ELF-1 (cell line): ENCODE data around the gene KLF11.

Source experiments
- DNase-seq: peaks from one replicate; pipeline ENCODE4 v3.0.0-alpha.2; 2016; ENCODE audit warnings: low read depth, low spot score

The KLF11 gene

DNA sequence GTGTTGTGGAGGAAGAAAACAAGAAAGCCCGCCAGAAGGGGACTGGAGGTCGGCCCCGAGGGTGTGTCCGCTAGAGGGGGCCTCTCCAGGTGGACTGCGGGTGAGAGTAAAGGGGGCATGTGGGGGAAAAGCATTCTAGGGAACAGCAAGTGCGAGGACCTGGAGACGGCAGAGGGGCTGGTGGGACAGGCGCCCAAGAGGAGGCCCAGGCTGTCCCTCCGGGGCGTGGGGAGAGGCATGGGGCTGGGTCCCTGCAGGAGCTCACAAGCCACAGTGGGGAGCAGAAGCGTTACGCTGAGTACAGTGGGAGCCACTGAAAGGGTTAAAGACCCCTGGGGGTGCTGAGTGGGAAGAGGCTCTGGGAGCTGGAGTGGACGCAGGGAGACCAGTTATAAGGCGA is 1.6 kb upstream of the KLF11 start:
- no peak for DNase-seq

DNA sequence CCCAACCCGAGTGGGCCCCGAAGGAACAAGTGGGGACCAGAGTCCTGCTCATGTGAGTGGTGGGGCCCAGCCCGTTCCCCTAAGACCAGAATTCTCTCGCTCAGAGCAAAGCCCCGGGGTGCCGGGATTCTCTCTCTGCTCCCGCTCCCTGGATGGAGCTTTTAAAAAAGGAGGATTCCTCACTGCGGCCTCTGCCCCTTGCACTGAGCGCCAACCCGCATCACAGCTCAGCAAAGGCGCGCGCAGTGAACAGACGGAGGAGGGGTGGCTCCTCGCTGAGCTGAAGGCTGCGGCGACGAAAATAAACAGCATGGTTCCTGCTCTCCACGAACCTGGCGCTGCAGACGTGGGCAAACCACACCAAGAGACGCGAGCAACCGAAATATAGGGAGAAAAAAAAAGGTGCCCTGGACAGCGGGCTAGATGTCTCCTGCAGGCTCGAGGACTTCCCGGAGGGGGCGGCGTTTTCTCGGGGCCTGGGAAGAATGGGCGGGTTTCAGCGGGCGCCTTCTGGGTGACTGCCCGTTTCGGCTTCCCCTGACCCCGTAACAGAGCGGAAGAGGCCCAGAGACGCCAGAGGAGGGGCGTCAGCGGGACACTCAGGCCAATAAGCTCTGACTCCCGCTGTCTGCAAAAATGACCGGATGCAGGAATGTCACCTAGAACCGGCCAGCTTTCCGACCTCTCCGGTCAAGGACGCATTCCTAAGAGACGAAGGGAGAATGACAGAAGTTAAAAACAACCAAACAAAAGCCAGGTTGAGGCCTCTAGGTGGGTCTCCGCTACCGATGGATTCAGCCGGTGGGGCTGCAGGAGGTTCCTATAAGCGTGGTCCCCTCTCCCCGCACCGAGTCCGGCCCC is 819 bp upstream of the KLF11 start:
- DNase-seq = peak; percentile 89

DNA sequence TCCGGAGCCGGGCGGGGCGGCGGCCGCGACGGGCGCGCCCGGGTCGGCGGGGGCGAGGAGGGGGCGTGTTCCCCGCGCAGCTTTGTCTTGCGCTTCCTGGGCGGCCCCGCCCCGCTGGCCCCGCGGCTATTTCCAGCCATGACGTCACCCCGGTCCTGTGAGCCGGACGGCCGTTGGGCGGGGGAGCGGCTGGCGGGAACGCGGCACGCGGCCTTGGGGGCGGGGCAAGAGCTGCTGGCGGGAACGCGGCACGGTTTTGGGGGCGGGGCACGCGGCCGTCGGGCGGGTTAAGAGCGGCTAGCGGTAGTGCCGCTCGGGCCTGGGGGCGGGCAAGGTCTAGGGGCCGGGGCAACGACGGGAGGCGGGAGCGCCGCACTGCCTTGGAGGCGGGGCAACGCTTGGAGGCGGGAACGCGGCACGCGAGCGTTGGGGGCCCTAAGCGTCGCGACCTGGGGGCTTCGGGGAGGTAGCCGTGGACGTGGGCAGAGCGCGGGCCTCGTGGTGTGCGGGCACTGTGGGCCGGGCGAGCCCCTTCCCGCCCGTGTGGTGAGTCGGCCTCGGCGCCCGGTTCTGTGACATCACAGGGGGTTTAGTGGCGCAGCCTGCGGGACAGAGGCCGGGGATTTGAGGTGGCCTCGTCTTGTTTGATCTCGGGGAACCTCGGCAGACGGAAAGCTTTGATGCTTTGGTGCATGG is 704 bp downstream of the KLF11 start:
- peak; percentile 94 for DNase-seq

DNA sequence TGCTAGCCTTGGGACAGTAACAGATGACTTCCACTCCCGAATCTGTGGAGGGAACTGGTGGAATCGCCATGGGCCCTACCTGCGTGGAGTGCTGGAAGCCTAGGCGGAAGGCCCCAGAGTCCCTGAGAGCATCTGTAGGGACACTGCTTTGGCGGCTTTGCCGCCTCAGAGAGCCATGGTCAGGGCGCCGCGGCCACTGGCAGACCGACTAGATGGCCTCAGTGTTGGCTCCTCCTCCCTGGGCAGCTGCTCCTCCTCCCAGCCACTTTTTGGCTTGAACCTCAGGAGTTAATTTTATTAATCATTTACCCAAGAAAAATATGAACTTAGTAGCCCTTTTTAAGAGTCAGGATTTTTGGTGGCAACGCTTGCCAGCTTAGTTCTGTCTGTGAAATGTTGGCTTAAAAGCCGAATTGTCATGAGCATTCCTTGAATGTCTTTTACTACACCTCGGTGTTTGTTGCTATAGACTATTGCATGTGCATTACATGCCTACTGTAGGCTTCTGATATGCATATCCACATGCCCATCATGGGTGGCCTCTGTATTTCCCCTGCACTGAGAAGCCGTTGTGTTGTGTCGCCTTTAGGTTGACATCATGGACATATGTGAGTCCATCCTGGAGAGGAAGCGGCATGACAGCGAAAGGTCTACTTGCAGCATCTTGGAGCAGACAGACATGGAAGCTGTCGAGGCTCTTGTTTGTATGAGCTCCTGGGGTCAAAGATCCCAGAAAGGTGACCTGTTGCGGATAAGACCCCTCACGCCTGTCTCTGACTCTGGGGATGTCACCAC is 2.4 kb downstream of the KLF11 start:
- DNase-seq = no peak

DNA sequence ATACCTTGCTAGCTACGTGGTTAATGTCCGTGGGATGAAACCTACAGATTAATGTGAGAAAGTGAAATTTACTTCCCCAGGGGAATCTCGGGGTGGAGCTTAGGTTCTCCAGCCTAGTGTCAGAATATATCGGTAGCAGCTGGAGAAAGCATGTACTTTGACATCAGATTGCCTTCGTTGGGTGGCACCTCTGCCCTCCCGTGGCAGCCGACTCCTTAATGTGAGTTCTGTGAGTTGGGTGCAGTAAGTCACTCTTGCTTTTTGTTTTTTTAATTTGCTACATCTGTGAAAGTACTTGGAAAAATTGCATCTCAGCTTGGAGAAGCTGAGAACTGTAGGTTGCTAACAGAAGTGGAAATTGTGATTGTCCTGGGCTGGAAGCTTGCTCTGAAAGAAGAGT is 3.6 kb downstream of the KLF11 start:
- no peak for DNase-seq

DNA sequence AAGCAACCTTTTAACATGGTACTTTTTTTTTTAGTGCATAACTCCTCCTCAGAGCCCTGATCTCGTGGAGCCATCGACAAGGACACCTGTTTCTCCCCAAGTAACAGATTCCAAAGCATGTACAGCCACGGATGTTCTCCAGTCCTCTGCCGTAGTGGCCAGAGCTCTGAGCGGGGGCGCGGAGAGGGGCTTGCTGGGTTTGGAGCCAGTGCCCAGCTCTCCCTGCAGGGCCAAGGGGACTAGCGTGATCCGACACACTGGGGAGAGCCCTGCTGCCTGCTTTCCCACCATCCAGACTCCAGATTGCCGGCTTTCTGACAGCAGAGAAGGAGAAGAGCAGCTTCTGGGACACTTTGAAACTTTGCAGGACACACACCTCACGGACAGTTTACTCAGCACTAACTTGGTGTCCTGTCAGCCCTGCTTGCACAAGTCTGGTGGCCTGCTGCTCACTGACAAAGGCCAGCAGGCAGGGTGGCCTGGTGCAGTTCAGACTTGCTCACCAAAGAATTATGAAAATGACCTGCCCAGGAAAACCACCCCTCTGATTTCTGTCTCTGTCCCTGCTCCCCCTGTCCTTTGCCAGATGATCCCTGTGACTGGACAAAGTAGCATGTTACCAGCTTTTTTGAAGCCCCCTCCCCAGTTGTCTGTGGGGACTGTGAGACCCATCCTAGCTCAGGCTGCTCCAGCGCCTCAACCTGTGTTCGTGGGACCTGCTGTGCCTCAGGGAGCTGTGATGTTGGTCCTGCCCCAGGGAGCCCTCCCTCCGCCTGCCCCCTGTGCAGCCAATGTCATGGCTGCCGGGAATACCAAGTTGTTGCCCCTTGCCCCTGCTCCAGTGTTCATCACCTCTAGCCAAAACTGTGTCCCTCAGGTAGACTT is 4.5 kb downstream of the KLF11 start:
- DNase-seq = no peak

DNA sequence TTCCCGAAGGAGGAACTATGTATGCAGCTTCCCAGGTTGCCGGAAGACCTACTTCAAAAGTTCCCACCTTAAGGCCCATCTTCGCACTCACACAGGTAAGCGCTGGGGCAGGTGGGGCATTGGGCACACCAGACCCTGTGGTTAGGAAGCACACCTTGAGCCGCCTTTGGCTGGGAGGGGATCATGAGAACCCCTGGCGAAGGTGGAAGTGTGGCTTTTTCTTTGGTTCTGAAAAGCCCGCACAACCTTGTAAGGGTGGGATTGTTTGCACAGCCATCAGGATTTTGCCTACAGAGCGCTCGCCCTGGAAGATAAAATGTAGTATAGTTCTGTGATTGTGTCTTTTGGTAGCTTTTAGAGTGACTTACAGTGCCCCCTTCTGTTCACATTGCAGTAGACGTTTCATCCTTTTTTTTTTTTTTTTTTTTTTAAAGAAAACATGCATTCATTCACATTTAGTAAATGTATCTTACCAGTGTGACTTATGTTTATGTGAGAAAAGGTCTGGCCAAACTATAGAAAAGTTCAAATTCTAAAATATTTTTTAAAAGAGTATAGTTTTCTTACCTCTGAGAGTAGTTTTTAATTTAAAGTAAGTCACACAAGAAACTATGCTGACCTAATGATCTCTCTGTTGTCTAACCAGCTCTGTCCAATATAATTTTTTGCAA is 5.3 kb downstream of the KLF11 start:
- no peak for DNase-seq

DNA sequence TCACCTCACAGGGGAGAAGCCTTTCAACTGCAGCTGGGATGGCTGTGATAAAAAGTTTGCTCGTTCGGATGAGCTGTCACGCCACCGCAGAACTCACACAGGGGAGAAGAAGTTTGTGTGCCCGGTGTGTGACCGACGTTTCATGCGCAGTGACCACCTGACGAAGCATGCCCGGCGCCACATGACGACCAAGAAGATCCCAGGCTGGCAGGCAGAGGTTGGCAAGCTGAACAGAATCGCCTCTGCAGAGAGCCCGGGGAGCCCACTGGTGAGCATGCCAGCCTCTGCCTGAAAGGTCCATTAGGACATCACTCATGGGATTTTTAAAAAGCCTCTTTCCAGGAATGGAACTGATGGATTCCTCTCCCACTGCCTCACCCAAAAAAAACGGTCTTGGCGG is 8.9 kb downstream of the KLF11 start:
- DNase-seq = no peak

DNA sequence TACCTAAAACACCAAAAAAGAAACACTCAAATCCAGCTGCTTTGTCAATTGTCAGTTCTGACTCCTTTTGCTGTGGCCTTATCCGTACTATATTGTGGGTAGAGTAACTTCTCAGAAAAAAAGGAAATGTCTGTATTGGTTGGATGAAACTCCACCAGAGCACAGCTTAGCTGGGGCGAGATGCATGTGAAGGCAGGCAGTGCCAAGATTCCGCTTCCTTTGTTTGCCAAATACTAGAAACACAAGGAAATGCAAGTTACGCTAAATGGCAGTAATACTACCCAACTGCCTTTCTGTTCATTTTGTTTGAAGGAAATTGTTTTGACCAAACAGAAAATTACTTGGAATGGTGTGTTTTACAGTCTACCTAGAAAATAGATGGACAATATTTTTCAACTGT is 10.0 kb downstream of the KLF11 start:
- DNase-seq = no peak

DNA sequence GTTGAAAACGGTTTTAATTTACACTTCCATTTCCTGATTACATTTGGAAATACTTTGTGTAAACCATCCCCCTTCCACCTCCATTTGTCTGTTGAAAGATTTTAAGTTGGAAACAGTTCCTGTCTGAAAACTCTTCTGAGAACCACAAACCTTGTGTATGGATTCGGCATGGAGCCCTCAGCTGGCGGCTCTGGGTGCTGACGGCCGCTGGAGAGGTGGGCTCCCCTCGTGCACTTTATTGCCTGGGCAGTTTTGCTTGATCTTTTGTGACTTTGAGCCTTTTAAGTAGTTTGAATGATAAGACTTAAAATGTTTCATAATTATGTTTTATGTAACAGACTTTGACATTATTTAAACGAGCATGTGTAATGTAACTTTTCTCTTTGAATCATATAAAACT is 11.1 kb downstream of the KLF11 start:
- DNase-seq = no peak

DNA sequence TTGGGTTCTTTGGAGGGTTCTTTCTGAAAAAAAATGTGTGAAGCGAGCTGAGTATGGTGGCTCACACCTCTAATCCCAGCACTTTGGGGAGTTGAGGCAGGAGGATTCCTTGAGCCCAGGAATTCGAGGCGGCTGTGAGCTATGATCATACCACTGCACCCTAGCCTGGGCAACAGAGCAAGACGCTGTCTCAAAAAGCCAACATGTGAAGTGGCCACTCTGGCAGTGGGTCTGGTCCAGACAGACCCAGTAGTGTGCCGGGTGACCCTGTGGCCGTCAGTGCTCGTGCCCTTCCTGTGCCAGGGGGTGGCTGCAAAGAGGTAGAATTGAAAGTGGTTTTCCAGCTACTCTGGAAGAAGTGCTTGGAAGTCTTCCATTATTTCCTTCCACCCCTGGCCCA is 11.6 kb downstream of the KLF11 start:
- no peak for DNase-seq

DNA sequence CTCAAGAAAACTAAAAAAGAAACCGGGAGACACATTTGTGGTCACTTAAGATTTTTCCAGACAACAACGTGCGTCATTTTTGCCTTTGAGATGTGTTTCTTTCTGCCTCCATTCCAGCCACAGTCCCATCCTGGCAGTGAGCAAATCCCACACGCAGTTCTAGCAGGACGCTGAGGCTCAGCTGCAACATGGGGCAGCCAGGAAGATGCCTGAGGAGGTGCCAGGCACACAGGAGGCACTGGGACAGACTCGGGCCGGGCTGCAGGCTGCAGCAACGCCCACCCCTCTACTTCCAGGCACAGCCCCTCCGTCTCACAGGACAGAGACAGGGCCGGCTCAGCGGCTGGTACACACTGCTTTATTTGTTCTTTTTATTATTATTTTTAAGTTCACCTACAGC is 13.1 kb downstream of the KLF11 start:
- DNase-seq = no peak

DNA sequence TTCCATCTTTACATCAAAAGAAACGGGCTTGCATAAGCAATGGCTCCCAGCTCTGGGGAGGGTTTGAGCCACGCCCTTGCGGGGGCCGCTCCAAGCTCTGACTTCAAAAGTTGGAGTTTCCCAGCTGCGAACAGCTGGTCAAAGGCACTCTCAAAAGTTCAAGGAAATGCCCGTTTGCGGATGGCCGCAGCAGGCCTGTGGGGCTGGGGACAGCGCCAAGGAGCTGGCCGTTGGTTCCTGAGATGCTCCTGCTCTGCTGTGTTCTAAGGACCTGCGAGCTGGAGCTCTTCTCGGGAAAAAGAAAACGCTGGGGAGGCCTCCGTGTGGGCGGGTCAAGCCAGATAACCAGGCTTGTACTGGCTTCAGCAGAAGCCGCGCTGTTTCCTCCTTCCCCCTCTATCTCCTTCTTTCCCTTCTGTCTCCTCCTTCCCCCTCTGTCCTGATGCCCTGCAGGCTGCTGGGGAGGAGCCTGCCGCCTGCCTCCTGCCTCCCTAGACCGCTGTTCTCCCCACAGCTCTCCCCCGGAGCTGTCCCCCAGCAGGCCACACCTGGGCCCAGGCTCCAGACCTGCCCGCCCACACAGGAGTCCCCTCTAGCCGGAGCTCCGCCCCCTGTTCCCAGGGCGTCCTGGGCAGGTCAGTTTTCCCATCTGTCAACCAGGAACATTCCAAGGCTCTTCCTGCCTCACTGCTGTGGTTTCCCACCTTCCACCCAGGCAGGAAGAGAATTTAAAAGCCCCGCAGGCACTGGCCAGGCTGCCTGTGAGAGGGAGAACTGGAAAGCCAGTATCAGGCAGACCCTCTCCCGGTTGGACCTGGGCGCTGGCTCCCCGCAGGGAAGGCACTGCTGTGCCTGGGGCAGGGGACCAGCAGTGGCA is 14.1 kb downstream of the KLF11 start:
- peak; percentile 99 for DNase-seq

DNA sequence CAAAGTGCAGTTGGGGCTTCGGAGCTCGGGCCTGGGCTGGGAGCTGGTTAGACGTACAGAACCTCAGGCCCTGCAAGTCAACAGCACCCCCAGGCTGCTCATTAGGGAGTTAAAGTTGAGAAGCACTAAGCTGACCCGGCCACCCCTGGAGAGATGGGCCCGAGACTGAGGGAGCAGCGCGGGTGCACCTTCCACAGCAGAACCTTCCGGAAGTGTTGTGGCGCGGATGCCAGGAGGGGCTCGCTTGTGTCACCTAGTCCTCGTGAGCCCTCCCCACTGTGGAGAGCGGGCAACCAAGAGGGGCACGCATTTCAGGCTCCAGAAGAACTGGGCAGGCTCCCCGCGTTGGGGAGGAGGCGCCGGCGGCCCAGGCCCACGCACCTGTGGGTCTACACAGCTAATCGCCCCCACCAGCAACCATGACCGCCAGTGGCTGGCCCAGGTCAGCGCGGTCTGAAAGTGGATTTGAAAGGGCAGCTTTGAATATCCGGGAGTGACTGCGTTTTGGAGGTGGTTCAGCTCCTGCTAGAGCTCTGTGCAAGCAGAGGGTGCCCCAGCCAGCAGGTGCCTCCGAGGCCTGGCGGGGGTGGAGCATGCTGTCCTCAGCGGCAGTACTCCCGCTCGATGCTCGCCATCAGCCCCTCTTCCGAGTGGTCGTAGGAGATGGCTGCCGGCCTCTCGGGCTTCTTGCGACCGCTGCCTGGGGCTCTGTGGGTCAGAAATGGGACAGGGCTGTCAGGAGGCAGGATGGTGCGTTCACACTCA is 15.1 kb downstream of the KLF11 start:
- DNase-seq = no peak

DNA sequence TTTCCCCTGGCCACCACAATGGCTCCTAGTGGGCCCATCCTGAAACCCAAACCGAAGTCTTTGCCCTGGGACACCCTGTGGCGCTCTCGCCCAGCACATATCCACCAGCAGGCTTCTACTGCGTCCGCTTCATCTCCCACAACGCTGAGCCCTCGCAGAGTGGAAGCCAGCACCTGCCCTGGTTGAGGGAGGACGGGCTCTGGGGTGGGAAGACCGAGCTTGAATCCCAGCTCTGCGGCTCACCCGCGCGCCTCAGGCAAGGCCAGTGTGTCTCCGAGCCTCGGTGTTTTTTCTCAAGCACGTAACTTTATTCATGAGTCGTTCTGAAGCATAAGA is 15.6 kb downstream of the KLF11 start:
- DNase-seq = no peak

DNA sequence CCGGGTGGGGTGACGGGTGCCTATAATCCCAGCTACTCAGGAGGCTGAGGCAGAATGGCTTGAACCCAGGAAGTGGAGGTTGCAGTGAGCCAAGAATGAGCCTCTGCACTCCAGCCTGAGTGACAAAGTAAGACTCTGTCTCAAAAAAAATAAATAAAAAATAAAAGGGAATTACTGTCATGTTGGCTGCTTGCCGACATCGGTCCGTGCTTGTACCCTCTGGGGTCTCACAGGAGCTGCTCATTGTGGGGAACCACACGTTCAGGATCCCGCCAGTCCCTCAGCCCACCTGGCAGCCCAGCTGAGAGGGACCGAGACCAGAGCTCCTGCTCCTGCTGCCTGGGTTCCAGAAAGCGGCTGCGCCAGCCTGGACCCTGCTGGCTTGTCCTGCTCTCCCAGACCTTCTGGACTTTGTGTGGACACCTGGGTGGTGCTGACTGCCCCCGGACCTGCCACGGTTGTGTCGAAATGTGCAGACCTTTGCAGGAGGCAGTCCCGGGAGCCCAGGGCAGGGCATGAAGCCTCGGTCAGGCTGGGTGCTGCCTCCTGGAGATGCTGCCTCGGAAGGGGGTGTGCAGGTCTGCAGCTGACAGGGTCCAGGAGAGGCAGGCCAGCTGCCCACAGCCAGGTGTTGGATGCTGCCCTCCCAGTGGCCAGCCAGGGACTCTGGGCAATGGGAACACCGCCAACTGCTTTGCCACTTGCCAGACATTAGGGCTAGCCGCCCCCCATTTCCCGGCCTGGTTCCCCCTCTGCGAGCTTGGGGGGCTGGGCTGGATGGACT is 16.4 kb downstream of the KLF11 start:
- DNase-seq = no peak

DNA sequence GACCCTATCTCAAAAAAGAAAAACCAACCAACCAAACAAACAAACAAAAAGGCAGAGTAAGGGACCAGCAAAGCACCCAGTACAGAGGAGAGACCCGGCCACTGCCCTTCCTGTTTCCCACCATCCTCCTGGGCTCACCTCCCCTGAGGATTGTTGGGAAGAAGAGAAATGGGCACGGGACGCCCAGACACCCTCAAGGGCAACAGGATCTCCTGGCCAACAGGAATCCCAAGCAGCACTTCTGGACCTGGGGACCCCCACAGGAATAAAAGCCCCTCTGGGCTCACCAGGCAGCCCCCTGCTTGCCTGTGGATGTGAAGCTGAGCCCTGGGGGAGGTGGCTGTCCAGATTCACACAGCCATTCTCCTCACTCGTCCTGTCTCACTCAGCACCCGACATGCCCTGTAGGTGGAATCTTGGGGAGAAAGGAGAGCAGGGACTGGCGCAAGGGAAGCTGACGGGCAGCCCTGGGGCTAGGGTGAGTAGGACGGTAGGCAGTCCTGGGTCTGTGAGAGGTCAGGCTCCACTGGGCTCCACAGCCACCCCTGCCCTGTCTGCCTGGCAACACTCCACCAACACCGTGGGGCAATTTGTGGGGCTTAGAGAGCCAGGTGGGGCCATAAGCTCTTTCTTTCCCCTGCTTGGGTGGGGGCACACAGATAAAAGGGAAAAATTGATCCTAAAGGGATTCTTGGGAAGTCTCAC is 18.0 kb downstream of the KLF11 start:
- DNase-seq = no peak

DNA sequence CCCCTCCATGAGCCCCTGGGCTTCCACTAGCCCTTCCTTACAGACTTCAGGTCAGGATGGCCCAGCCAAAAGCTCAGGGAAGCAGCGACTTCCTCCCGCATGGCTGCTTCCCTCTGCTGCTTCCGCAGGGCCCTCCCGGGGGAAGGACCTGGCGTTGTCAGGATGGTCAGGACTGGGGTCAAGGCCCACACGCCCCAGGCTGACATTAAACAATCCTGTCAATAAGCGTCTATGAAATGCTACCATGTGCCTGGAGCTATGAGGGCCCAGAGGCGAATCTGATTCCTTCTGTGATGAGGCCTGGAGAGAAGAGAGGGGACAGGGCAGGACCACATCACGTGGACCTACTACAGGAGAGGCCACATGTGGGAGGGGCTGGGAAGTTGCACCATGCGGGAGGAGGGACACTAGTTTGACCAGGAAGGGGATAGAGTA is 19.6 kb downstream of the KLF11 start:
- DNase-seq = no peak
